SKM-1 (cell line): ENCODE data around the gene MYH7.
A peak's percentile ranks its signal among the peaks of the same experiment; 100 is the strongest.
"Not testable (repeated sequence)": the region's sequence is repeated elsewhere in the genome, so short reads cannot be mapped to it uniquely, and the experiment has no call there.

Source experiments
- DNase-seq: peaks from one replicate; lab custom pipeline; 2025; ENCODE audit not compliant: unreplicated experiment; lab: John Stamatoyannopoulos, UW

Gene MYH7

GRCh38 chr14:23387916-23388882, 47.3 kb downstream of the MYH7 start:
- DNase-seq: no peak

- DNase-seq: no peak
These were observed 48.5 kb downstream of the MYH7 start for GRCh38 chr14:23386999-23387398.

- not testable (repeated sequence) for DNase-seq
These were observed 49.2 kb downstream of the MYH7 start for GRCh38 chr14:23386266-23386657.

GRCh38 chr14:23385642-23386265, 49.7 kb downstream of the MYH7 start:
- no peak for DNase-seq

- DNase-seq: no peak
These were observed 50.2 kb downstream of the MYH7 start for GRCh38 chr14:23385244-23385641.

- no peak for DNase-seq
These were observed 50.9 kb downstream of the MYH7 start for GRCh38 chr14:23384364-23385080.

GRCh38 chr14:23382731-23383440, 52.6 kb downstream of the MYH7 start:
- no peak for DNase-seq

GRCh38 chr14:23382276-23382675, 53.2 kb downstream of the MYH7 start:
- DNase-seq: no peak

- DNase-seq: peak; percentile 91
These were observed 53.6 kb downstream of the MYH7 start for GRCh38 chr14:23381871-23382270.

GRCh38 chr14:23380976-23381375, 54.5 kb downstream of the MYH7 start:
- no peak for DNase-seq

GRCh38 chr14:23380197-23380914, 55.1 kb downstream of the MYH7 start:
- DNase-seq: no peak

GRCh38 chr14:23379366-23380196, 55.9 kb downstream of the MYH7 start:
- no peak for DNase-seq

- no peak for DNase-seq
These were observed 56.7 kb downstream of the MYH7 start for GRCh38 chr14:23378612-23379220.

- DNase-seq: no peak
These were observed 57.6 kb downstream of the MYH7 start for GRCh38 chr14:23377573-23378563.

- no peak for DNase-seq
These were observed 58.3 kb downstream of the MYH7 start for GRCh38 chr14:23377198-23377550.

- DNase-seq: no peak
These were observed 58.8 kb downstream of the MYH7 start, which contains the start of gene CMTM5 for GRCh38 chr14:23376482-23377197. Gene CMTM5, plus strand, starts transcription at chr14:23377046. Its CDS starts 206 bp downstream, at chr14:23377252.
